22Rv1 (cell line): ENCODE data around the gene VWA5A.

Source experiments
- ZFX ChIP-seq: fragments of 450-650 bp; IDR thresholded peaks from 2 replicates; pipeline ENCODE4 v1.6.1; 2017; ENCODE audit warnings: antibody characterized with exemption, borderline replicate concordance
- TF ChIP-seq, protein P1 (sequence below): fragments of 450-650 bp; IDR thresholded peaks from 2 replicates; pipeline ENCODE4 v1.5.1; 2017; ENCODE audit warnings: mild to moderate bottlenecking

DNA sequence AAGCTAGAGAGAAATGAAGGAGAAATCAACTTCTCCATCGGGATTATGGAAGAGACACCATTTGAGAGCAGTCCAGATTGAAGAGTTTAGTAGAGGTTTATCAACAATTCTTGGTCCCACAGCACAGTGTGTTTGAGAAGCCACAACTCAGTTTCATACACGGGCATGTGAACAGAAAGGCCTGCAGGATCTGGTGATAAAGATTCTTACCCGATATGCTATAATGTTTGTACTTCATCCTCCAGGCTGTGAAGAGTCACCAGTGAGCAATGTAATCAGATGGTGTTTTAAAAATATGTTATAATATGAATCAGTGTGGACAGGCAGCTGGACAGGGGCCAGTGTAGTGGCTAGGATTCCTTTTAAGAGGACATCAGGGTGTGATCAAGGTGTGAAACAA is 29.7 kb upstream of the VWA5A start:
- TF ChIP-seq, protein P1, sequence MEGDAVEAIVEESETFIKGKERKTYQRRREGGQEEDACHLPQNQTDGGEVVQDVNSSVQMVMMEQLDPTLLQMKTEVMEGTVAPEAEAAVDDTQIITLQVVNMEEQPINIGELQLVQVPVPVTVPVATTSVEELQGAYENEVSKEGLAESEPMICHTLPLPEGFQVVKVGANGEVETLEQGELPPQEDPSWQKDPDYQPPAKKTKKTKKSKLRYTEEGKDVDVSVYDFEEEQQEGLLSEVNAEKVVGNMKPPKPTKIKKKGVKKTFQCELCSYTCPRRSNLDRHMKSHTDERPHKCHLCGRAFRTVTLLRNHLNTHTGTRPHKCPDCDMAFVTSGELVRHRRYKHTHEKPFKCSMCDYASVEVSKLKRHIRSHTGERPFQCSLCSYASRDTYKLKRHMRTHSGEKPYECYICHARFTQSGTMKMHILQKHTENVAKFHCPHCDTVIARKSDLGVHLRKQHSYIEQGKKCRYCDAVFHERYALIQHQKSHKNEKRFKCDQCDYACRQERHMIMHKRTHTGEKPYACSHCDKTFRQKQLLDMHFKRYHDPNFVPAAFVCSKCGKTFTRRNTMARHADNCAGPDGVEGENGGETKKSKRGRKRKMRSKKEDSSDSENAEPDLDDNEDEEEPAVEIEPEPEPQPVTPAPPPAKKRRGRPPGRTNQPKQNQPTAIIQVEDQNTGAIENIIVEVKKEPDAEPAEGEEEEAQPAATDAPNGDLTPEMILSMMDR, result no peak
- no peak for TF ChIP-seq ZFX
